ENCODE results near the gene PPP1R3E. TPM values are rescaled to one million over a fixed set of nuclear protein-coding genes. Genes with fewer than 3 reads are reported as not detected.

Gene PPP1R3E
- total and polyA plus RNA-seq, 2 of the 13 experiments (the other 11 are each of a cell fraction or from before 2014, with no cell fraction given), result 16.5 to 26.5 TPM

GRCh38 chr14:23302290-23303225 is at the start of gene PPP1R3E (continued):
- TF ChIP-seq DZIP1 (CRISPR knock-in tag; IDR thresholded peaks at IDR 0.05) (peak; percentile 70; the same call in 1 of the 2 replicates), EZH2 (conservative IDR thresholded peaks at IDR 0.05; ENCODE audit: low read depth, low read length) (no peak), ZNF687 (CRISPR knock-in tag; IDR thresholded peaks at IDR 0.05) (peak; percentile 91), ZNF678 (CRISPR knock-in tag; IDR thresholded peaks at IDR 0.05) (peak; percentile 71; the same call in 1 of the 2 replicates), NFE2L1 (CRISPR knock-in tag; IDR thresholded peaks at IDR 0.05; ENCODE audit: borderline replicate concordance) (no peak), ZNF549 (CRISPR knock-in tag; IDR thresholded peaks at IDR 0.05) (0 out of 2 replicates have a peak, but pooled peaks have one; percentile 9), WIZ (CRISPR knock-in tag; IDR thresholded peaks at IDR 0.05) (no peak), ZNF124 (CRISPR knock-in tag; IDR thresholded peaks at IDR 0.05) (peak; percentile 59), HES4 (CRISPR knock-in tag; IDR thresholded peaks at IDR 0.05; ENCODE audit: borderline replicate concordance) (peak; percentile 56; the same call in 1 of the 2 replicates), ZNF343 (CRISPR knock-in tag; IDR thresholded peaks at IDR 0.05) (peak; percentile 61; the same call in 1 of the 2 replicates), MED8 (CRISPR knock-in tag; IDR thresholded peaks at IDR 0.05; ENCODE audit: insufficient replicate concordance) (peak; percentile 23), SATB2 (CRISPR knock-in tag; IDR thresholded peaks at IDR 0.05) (peak; percentile 26; the same call in 1 of the 2 replicates), DBP (CRISPR knock-in tag; IDR thresholded peaks at IDR 0.05; ENCODE audit: not compliant biosample characterization) (peak; percentile 35), CBX1 (IDR thresholded peaks at IDR 0.05; ENCODE audit: low read depth) (peak; percentile 73), YEATS4 (CRISPR knock-in tag; IDR thresholded peaks at IDR 0.05; ENCODE audit: borderline replicate concordance) (peak; percentile 94), SIX4 (CRISPR knock-in tag; IDR thresholded peaks at IDR 0.05) (no peak; the same call in 1 of the 2 replicates), ZBTB43 (CRISPR knock-in tag; conservative IDR thresholded peaks at IDR 0.05) (0 out of 2 replicates have a peak, but pooled peaks have one; percentile 55), HMG20A (CRISPR knock-in tag; IDR thresholded peaks at IDR 0.05; ENCODE audit: borderline replicate concordance) (peak; percentile 46; the same call in 1 of the 2 replicates), PPARG (CRISPR knock-in tag; conservative IDR thresholded peaks at IDR 0.05) (peak; percentile 65), ZNF563 (CRISPR knock-in tag; IDR thresholded peaks at IDR 0.05) (peak; percentile 81)
